Measurements from ENCODE around the gene DVL2. TPM values are rescaled to one million over a fixed set of nuclear protein-coding genes. Genes with fewer than 3 reads are reported as not detected.

The DVL2 gene
- total and polyA plus RNA-seq, 2 of the 13 experiments (the other 11 are each of a cell fraction or from before 2014, with no cell fraction given) = 5.7 to 38.2 TPM

GRCh38 chr17:7242717-7243452 lies 8.6 kb upstream of the DVL2 start (continued):
- TF ChIP-seq IRX3 (CRISPR knock-in tag; IDR thresholded peaks at IDR 0.05; ENCODE audit: borderline replicate concordance, low read depth) (no peak), ELF1 (CRISPR knock-in tag; IDR thresholded peaks at IDR 0.05) (peak; percentile 53; the same call in 1 of the 2 replicates), TCF7 (IDR thresholded peaks at IDR 0.05; ENCODE audit: low read depth) (no peak), HES4 (CRISPR knock-in tag; IDR thresholded peaks at IDR 0.05; ENCODE audit: borderline replicate concordance) (0 out of 2 replicates have a peak, but pooled peaks have one; percentile 18), ZNF230 (CRISPR knock-in tag; IDR thresholded peaks at IDR 0.05) (peak; percentile 74), ONECUT2 (CRISPR knock-in tag; IDR thresholded peaks at IDR 0.05) (no peak), ZNF138 (CRISPR knock-in tag; IDR thresholded peaks at IDR 0.05; ENCODE audit: low read depth) (no peak), IRF1 (CRISPR knock-in tag; IDR thresholded peaks at IDR 0.05; ENCODE audit: low read depth) (no peak), ZNF724P (CRISPR knock-in tag; IDR thresholded peaks at IDR 0.05; ENCODE audit: borderline replicate concordance) (no peak), SETDB1 (CRISPR knock-in tag; IDR thresholded peaks at IDR 0.05; ENCODE audit: borderline replicate concordance) (no peak), HNRNPH1 (optimal IDR thresholded peaks at IDR 0.05; ENCODE audit: low read depth, low read length) (no peak), SNAPC2 (CRISPR knock-in tag; IDR thresholded peaks at IDR 0.05) (no peak), CHD4 (IDR thresholded peaks at IDR 0.05; ENCODE audit: borderline replicate concordance, low read length) (no peak), HDAC6 (IDR thresholded peaks at IDR 0.05; ENCODE audit: low read depth, low read length) (no peak), PCBP1 (IDR thresholded peaks at IDR 0.05; ENCODE audit: borderline replicate concordance, low read depth, low read length) (peak; percentile 92), HNRNPLL (IDR thresholded peaks at IDR 0.05; ENCODE audit: low read depth, low read length, poor library complexity, severe bottlenecking) (peak; percentile 98), BCL6 (CRISPR knock-in tag; IDR thresholded peaks at IDR 0.05) (peak; percentile 41; the same call in 1 of the 2 replicates), E2F5 (CRISPR knock-in tag; conservative IDR thresholded peaks at IDR 0.05) (0 out of 2 replicates have a peak, but pooled peaks have one; percentile 15), ZKSCAN5 (CRISPR knock-in tag; IDR thresholded peaks at IDR 0.05) (no peak), ZSCAN5A (CRISPR knock-in tag; IDR thresholded peaks at IDR 0.05; ENCODE audit: borderline replicate concordance) (no peak), ZNF776 (CRISPR knock-in tag; IDR thresholded peaks at IDR 0.05) (no peak), ZNF672 (CRISPR knock-in tag; IDR thresholded peaks at IDR 0.05) (no peak), ZSCAN22 (CRISPR knock-in tag; IDR thresholded peaks at IDR 0.05) (no peak), ZBTB37 (CRISPR knock-in tag; IDR thresholded peaks at IDR 0.05) (no peak), CREB3 (CRISPR knock-in tag; IDR thresholded peaks at IDR 0.05) (no peak)

All from HepG2 (cell line).